HepG2 (cell line): ENCODE measurements around the gene CITED4. TPM values are rescaled to one million over a fixed set of nuclear protein-coding genes. Genes with fewer than 3 reads are reported as not detected.

Experiments
- ATAC-seq: fragments of 200-7000 bp; cut with Tn5 transposase; 3 replicates; pipeline ENCODE4 v1.9.1; 2020; ENCODE audit warnings: mild to moderate bottlenecking, moderate library complexity
- BruUV-seq: library from RNA; stranded (reverse); fragments of 400-500 nt; replicated peaks from 2 replicates; lab custom pipeline; 2021; lab: Mats Ljungman, UMichigan
- CTCF ChIA-PET: fragments of 300-600 bp; formaldehyde crosslinking; extraction: SDS; loops from one replicate; lab custom pipeline; 2021; ENCODE audit warnings: low total read pairs, inconsistent platforms, low intra/inter-chr PET ratio; lab: Yijun Ruan, JAX
- POLR2A ChIA-PET: fragments of 350-600 bp; sonication (Branson Sonifier 250); formaldehyde crosslinking; loops from one replicate; lab custom pipeline; 2020; ENCODE audit warnings: antibody characterized with exemption, inconsistent platforms; lab: Yijun Ruan, JAX
- DNase-seq: peaks from one replicate; pipeline ENCODE4 v3.0.0-alpha.2; 2015; ENCODE audit warnings: low spot score
- FAIRE-seq: peaks from 3 replicates; lab custom pipeline; 2011; peaks lifted over from hg19 to GRCh38; lab: Jason Lieb, UNC
- H2AFZ ChIP-seq: one replicate; pipeline ENCODE4 v1.6.1; 2011; ENCODE audit warnings: low read length, inconsistent platforms
- H3K27ac ChIP-seq: fragments of 300-600 bp; 3 replicates; pipeline ENCODE4 v1.8.0; 2011; ENCODE audit warnings: mixed run types, mild to moderate bottlenecking, mixed read lengths, low read length, inconsistent platforms; ENCODE audit not compliant: insufficient read depth; ENCODE audit errors: extremely low read length
- H3K27me3 ChIP-seq, 2 experiments: fragments of 200-600 bp in 1 of 2; 2 replicates in 1 of 2; 3 replicates in 1 of 2; pipeline versions ENCODE4 v1.6.0 to v1.8.0; 2011; ENCODE audit warnings: low read length in 2 of 2, mild to moderate bottlenecking in 2 of 2, moderate library complexity in 2 of 2, inconsistent platforms in 1 of 2; ENCODE audit not compliant: insufficient read depth in 2 of 2, control insufficient read depth in 1 of 2
- H3K36me3 ChIP-seq, 2 experiments: fragments of 200-600 bp in 1 of 2; replicated peaks in 1 of 2; 2 replicates in 1 of 2; 3 replicates in 1 of 2; pipeline versions ENCODE4 v1.5.1 to v1.8.0; 2011; ENCODE audit warnings: low read length in 2 of 2, inconsistent platforms in 1 of 2; ENCODE audit not compliant: insufficient read depth in 2 of 2, control insufficient read depth in 1 of 2
- H3K4me1 ChIP-seq: 2 replicates; pipeline ENCODE4 v1.5.1; 2012; ENCODE audit warnings: low read length, inconsistent platforms; ENCODE audit not compliant: insufficient read depth
- H3K4me2 ChIP-seq: 2 replicates; pipeline ENCODE4 v1.6.0; 2011; ENCODE audit warnings: low read depth, low read length, inconsistent platforms
- H3K4me3 ChIP-seq, 3 experiments: fragments of 200-600 bp in 1 of 3; sonication (generic), shearing (Covaris generic) in 1 of 3; replicated peaks in 1 of 3; 2 replicates each; pipeline ENCODE4 v1.5.1; 2011 to 2016; ENCODE audit warnings: low read length in 3 of 3, inconsistent platforms in 2 of 3, low read depth in 2 of 3, mild to moderate bottlenecking in 2 of 3, control low read depth in 1 of 3, mixed read lengths in 1 of 3; ENCODE audit not compliant: insufficient read depth in 1 of 3
- H3K79me2 ChIP-seq: one replicate; pipeline ENCODE4 v1.6.1; 2011; ENCODE audit warnings: low read length, inconsistent platforms; ENCODE audit not compliant: insufficient read depth
- H3K9ac ChIP-seq: 2 replicates; pipeline ENCODE4 v1.6.0; 2011; ENCODE audit warnings: mild to moderate bottlenecking, low read depth, low read length, inconsistent platforms; ENCODE audit not compliant: insufficient read depth
- H3K9me3 ChIP-seq: 2 replicates; pipeline ENCODE4 v1.5.1; 2012; ENCODE audit warnings: mild to moderate bottlenecking, low read length
- H4K20me1 ChIP-seq: 2 replicates; pipeline ENCODE4 v1.6.0; 2011; ENCODE audit warnings: inconsistent platforms, mild to moderate bottlenecking, low read length, moderate library complexity; ENCODE audit not compliant: insufficient read depth
- ASH2L ChIP-seq: fragments of 300-600, 200-600 bp; sonication (generic); IDR thresholded peaks from 2 replicates; pipeline ENCODE4 v1.7.0; 2017; ENCODE audit warnings: low read depth, mild to moderate bottlenecking, moderate library complexity, mixed read lengths, low read length; ENCODE audit not compliant: insufficient read length
- ELF4 ChIP-seq: sonication (generic); formaldehyde crosslinking; IDR thresholded peaks from 2 replicates; pipeline ENCODE4 v1.5.0; 2020; ENCODE audit warnings: missing genetic modification reagents, mild to moderate bottlenecking, moderate library complexity, borderline replicate concordance
- NRL ChIP-seq: sonication (generic); formaldehyde crosslinking; IDR thresholded peaks from 2 replicates; pipeline ENCODE4 v1.5.0; 2020; ENCODE audit warnings: missing genetic modification reagents, mild to moderate bottlenecking, moderate library complexity, borderline replicate concordance
- PCBP1 ChIP-seq: fragments of 200-400 bp; formaldehyde crosslinking; IDR thresholded peaks from 2 replicates; pipeline ENCODE4 v1.6.1; 2017; ENCODE audit warnings: mild to moderate bottlenecking, low read depth, low read length, borderline replicate concordance
- RBM22 ChIP-seq: fragments of 200-400 bp; formaldehyde crosslinking; optimal IDR thresholded peaks from 2 replicates; pipeline ENCODE3; 2017; ENCODE audit warnings: mild to moderate bottlenecking, low read length, moderate library complexity
- SRSF1 ChIP-seq: fragments of 200-400 bp; formaldehyde crosslinking; optimal IDR thresholded peaks from 2 replicates; pipeline ENCODE3; 2017; ENCODE audit warnings: mild to moderate bottlenecking, low read depth, low read length, moderate library complexity
- ZMYM2 ChIP-seq: sonication (generic); formaldehyde crosslinking; IDR thresholded peaks from 2 replicates; pipeline ENCODE4 v1.8.0; 2022; ENCODE audit warnings: mild to moderate bottlenecking, missing genetic modification reagents
- ZNF382 ChIP-seq: sonication (generic); formaldehyde crosslinking; IDR thresholded peaks from 2 replicates; pipeline ENCODE4 v1.5.0; 2020; ENCODE audit warnings: missing genetic modification reagents, mild to moderate bottlenecking, borderline replicate concordance
- WGBS: methylation state at CpG from one replicate; pipeline ENCODE4 v1.1.6; 2017; ENCODE audit warnings: low lambda C conversion rate; 5-methylcytosine and 5-hydroxymethylcytosine counted together
- in situ Hi-C: cut with HindIII; loops from 2 replicates; pipeline ENCODE4 v1.10.0; 2017; ENCODE audit warnings: low pct_unique_long_range_greater_than_20kb; ENCODE audit not compliant: extremely low pct_ligation_motif_present
- intact Hi-C: fragments of 100-400 bp; cut with micrococcal nuclease; formaldehyde crosslinking; loops from one replicate; pipeline ENCODE4 v1.10.0; 2022; ENCODE audit not compliant: unreplicated experiment
- polyA plus RNA-seq, 8 experiments: library from polyadenylated mRNA; depleted of rRNA in 3 of 8; stranded (reverse) in 7 of 8; unstranded in 1 of 8; fragments of >200 nt; fragmentation: Illumina TruSeq in 4 of 8; extraction: Trizol in 4 of 8; gene quantifications; 2 replicates each; pipeline versions ENCODE4 v1.2.1 to v1.2.3, GENCODE V29; 2011 to 2016; ENCODE audit warnings: low read depth in 4 of 8, missing spikeins in 1 of 8, mixed read lengths in 1 of 8; ENCODE audit not compliant: insufficient read depth in 1 of 8
- total RNA-seq, 5 experiments: library from RNA; depleted of rRNA; stranded (reverse); fragments of >200 nt; fragmentation: Illumina TruSeq; extraction: Trizol; gene quantifications; 2 replicates each; pipeline ENCODE4 v1.2.3, GENCODE V29; 2016; ENCODE audit warnings: low read depth in 1 of 5
- TF ChIP-seq, protein P1 (sequence below): IDR thresholded peaks from 2 replicates; pipeline ENCODE4 v1.6.1; 2012; ENCODE audit warnings: low read length, improper control_type of control experiment

Gene CITED4
- total and polyA plus RNA-seq, 2 of the 13 experiments (the other 11 are each of a cell fraction or from before 2014, with no cell fraction given), result 1.5 to 9.9 TPM

DNA sequence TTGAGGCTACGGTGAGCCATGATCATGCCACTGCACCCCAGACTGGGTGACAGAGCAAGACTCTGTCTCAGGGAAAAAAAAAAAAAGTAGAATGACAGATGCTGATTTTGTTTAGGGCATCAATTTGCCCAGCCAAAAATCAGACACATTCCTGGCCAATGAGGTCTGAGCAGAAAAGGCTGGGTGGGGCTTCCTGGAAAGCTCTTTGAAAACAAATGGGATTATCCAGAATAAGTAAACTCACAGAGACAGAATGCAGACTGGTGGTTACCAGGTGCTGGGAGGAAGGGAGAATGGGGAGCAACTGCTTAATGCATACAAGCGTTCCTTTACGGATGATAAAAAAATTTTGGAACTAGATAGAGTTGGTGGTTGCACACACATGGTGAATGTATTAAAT is 10.1 kb upstream of the CITED4 start:
- no peak for DNase-seq
- TF ChIP-seq ELF4, result no peak
- no peak for TF ChIP-seq NRL (CRISPR knock-in tag)
- no peak for TF ChIP-seq RBM22
- no peak for TF ChIP-seq PCBP1
- H4K20me1 ChIP-seq, result no peaks in the 10 kb centered on the region
- no peaks in the 10 kb centered on the region for H3K36me3 ChIP-seq
- H2AFZ ChIP-seq, result no peak overlapping the region
- no TSS peak for BruUV-seq
- no peaks in the 10 kb centered on the region for H3K79me2 ChIP-seq
- no peak overlapping the region for H3K27ac ChIP-seq
- H3K4me3 ChIP-seq, result no peak overlapping the region
- H3K9me3 ChIP-seq, result peaks cover 9% of the 10 kb centered on the region
- intact Hi-C loops (no loop called here), in situ Hi-C loops (no loop called here)
- FAIRE-seq, result no peak
- no peak overlapping the region for H3K9ac ChIP-seq
- WGBS, result 82% methylated on average over 3 of the region's 3 CpGs
- H3K4me1 ChIP-seq, result peaks cover 19% of the 10 kb centered on the region
- POLR2A ChIA-PET, result interaction anchor here (1.2 kb wide), 1 partner anchor 10 kb away, joined by 4 read pairs; the partner anchor contains the start of gene CITED4
- no peaks in the 10 kb centered on the region for H3K27me3 ChIP-seq
- no peak overlapping the region for H3K4me2 ChIP-seq
- no peak for ATAC-seq
- CTCF ChIA-PET, result no interaction called here

DNA sequence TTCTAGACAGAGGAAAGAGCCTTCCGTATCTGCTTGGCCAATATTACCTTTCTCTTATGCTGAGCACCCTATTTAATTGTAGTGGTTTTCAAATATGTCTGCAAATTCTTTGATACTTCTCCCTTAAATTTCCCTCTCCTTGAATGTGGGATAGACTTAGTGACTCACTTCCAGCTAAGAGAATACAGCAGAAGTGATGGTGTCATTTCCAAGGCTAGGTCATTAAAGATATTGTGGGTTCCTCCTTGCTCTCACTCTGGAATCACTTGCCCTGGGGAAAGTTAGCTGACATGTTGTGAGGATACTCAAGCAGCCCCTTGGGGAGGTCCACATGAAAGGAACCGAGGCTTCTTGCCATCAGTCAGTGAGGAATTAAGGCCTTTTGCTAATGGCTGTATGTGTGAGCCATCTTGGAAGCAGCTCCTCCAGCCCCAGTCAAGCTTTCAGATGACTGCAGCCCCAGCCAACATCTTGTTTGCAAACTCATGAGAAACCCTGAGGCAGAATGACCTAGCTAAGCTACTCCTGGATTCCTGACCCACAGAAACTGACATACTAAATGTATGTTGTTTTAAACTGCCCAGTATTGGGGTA is 8.1 kb upstream of the CITED4 start:
- Histone ChIP-seq H4K20me1 (no peaks in the 10 kb centered on the region), H3K79me2 (no peaks in the 10 kb centered on the region), H3K27me3 (no peaks in the 10 kb centered on the region), H2AFZ (no peak overlapping the region), H3K4me3 (no peak overlapping the region), H3K9ac (no peak overlapping the region), H3K36me3 (no peaks in the 10 kb centered on the region), H3K9me3 (no peaks in the 10 kb centered on the region), H3K4me2 (no peak overlapping the region), H3K27ac (no peak overlapping the region), H3K4me1 (peaks cover 25% of the 10 kb centered on the region)
- intact Hi-C loops (no loop called here), in situ Hi-C loops (no loop called here)
- POLR2A ChIA-PET, result interaction anchor here (1.0 kb wide), 1 partner anchor 8 kb away, joined by 5 read pairs; the partner anchor contains the start of gene CITED4
- TF ChIP-seq ZMYM2 (CRISPR knock-in tag) (no peak), ASH2L (no peak), SRSF1 (no peak), ZNF382 (CRISPR knock-in tag) (no peak)
- TF ChIP-seq, protein P1, sequence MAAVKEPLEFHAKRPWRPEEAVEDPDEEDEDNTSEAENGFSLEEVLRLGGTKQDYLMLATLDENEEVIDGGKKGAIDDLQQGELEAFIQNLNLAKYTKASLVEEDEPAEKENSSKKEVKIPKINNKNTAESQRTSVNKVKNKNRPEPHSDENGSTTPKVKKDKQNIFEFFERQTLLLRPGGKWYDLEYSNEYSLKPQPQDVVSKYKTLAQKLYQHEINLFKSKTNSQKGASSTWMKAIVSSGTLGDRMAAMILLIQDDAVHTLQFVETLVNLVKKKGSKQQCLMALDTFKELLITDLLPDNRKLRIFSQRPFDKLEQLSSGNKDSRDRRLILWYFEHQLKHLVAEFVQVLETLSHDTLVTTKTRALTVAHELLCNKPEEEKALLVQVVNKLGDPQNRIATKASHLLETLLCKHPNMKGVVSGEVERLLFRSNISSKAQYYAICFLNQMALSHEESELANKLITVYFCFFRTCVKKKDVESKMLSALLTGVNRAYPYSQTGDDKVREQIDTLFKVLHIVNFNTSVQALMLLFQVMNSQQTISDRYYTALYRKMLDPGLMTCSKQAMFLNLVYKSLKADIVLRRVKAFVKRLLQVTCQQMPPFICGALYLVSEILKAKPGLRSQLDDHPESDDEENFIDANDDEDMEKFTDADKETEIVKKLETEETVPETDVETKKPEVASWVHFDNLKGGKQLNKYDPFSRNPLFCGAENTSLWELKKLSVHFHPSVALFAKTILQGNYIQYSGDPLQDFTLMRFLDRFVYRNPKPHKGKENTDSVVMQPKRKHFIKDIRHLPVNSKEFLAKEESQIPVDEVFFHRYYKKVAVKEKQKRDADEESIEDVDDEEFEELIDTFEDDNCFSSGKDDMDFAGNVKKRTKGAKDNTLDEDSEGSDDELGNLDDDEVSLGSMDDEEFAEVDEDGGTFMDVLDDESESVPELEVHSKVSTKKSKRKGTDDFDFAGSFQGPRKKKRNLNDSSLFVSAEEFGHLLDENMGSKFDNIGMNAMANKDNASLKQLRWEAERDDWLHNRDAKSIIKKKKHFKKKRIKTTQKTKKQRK, result no peak
- DNase-seq (no peak), ATAC-seq (no peak), FAIRE-seq (no peak)
- BruUV-seq, result no TSS peak
- CTCF ChIA-PET, result no interaction called here
- 38% methylated on average over 2 of the region's 2 CpGs for WGBS
